Endodermal cell (in vitro differentiated cells): ENCODE data around the gene AP2A1. TPM values are rescaled to one million over a fixed set of nuclear protein-coding genes. Genes with fewer than 3 reads are reported as not detected.

Experiments
- DNase-seq: peaks from one replicate; pipeline ENCODE4 v3.0.0-alpha.2; 2017
- H3K27ac ChIP-seq: 2 replicates; pipeline ENCODE4 v1.5.1; 2013; ENCODE audit warnings: mild to moderate bottlenecking, low read depth, low read length, moderate library complexity
- H3K27me3 ChIP-seq: 2 replicates; pipeline ENCODE4 v1.6.1; 2013; ENCODE audit warnings: mild to moderate bottlenecking, low read length, moderate library complexity; ENCODE audit not compliant: insufficient read depth, control insufficient read depth, poor library complexity, severe bottlenecking
- H3K36me3 ChIP-seq: 2 replicates; pipeline ENCODE4 v1.7.0; 2013; ENCODE audit warnings: mild to moderate bottlenecking, low read length, moderate library complexity; ENCODE audit not compliant: control insufficient read depth, insufficient read depth
- H3K4me1 ChIP-seq: one replicate; pipeline ENCODE4 v1.7.0; 2013; ENCODE audit warnings: low read length; ENCODE audit not compliant: control insufficient read depth, insufficient read depth
- H3K4me3 ChIP-seq: 2 replicates; pipeline ENCODE4 v1.5.1; 2013; ENCODE audit warnings: mild to moderate bottlenecking, low read length, moderate library complexity
- H3K9ac ChIP-seq: 2 replicates; pipeline ENCODE4 v1.6.1; 2013; ENCODE audit warnings: mild to moderate bottlenecking, low read length, moderate library complexity; ENCODE audit not compliant: poor library complexity, severe bottlenecking; ENCODE audit errors: extremely low read depth
- H3K9me3 ChIP-seq: 2 replicates; pipeline ENCODE4 v1.6.1; 2013; ENCODE audit warnings: mild to moderate bottlenecking, low read length, moderate library complexity; ENCODE audit not compliant: control insufficient read depth
- H3K27ac Mint-ChIP-seq: 2 replicates; pipeline ENCODE4 v1.8.0; 2020; ENCODE audit warnings: mixed read lengths
- H3K27me3 Mint-ChIP-seq: 2 replicates; pipeline ENCODE4 v1.8.0; 2021; ENCODE audit warnings: mild to moderate bottlenecking, mixed read lengths; ENCODE audit not compliant: insufficient read depth
- H3K36me3 Mint-ChIP-seq: 2 replicates; pipeline ENCODE4 v1.8.0; 2020; ENCODE audit warnings: low read depth, mixed read lengths
- H3K4me1 Mint-ChIP-seq: 2 replicates; pipeline ENCODE4 v1.8.0; 2020; ENCODE audit warnings: mixed read lengths
- H3K4me3 Mint-ChIP-seq: 2 replicates; pipeline ENCODE4 v1.8.0; 2020; ENCODE audit warnings: mild to moderate bottlenecking, moderate library complexity, mixed read lengths
- H3K9me3 Mint-ChIP-seq: 2 replicates; pipeline ENCODE4 v1.8.0; 2020; ENCODE audit warnings: mild to moderate bottlenecking, mixed read lengths
- WGBS, 2 experiments: methylation state at CpG; one replicate each; pipeline versions ENCODE4 v1.1.5 to v1.1.7; 2013; ENCODE audit warnings: missing lambda C conversion rate in 2 of 2, mixed read lengths in 1 of 2; ENCODE audit not compliant: insufficient coverage in 1 of 2, insufficient read length in 1 of 2; 5-methylcytosine and 5-hydroxymethylcytosine counted together
- total RNA-seq, 2 donors: library from RNA; stranded (reverse); fragmentation: NEBNext Ultra II Directional in 1 of 2; extraction: Animal tissue kit (Norgen Biotek cat#: 25700) in 1 of 2; gene quantifications; 2 replicates in 1 of 2; 3 replicates in 1 of 2; pipeline ENCODE4 v1.2.1, GENCODE V29; 2021
- TF ChIP-seq, protein P1 (sequence below): fragments of 200-600 bp; sonication (generic); conservative IDR thresholded peaks from 2 replicates; pipeline ENCODE4 v1.5.0; 2021; ENCODE audit warnings: antibody characterized with exemption, mild to moderate bottlenecking

Gene AP2A1
- total RNA-seq, 2 donors from 2014 or later, result 100 to 110 TPM

DNA sequence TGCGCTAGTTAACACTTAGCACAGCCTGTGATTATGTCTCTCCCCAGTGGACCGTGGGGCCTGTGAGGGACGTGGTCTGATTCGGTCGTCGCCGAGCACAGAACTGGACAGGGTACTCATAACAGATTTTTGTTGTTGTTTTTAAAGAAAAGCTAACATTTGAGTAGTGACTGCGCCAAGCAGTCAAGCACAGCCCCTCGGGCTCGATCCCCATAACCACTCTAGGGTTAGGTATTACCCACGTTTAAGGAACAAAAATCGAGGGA is 83.4 kb downstream of the AP2A1 start:
- Histone ChIP-seq H3K4me3 (peak overlapping the region; percentile 91), H3K9me3 (peaks cover 7% of the 10 kb centered on the region), H3K27me3 (no peaks in the 10 kb centered on the region), H3K27ac (no peak overlapping the region), H3K4me1 (peaks cover 5% of the 10 kb centered on the region), H3K36me3 (peaks cover 21% of the 10 kb centered on the region), H3K9ac (peak overlapping the region; percentile 98)
- peaks cover 30% of the 10 kb centered on the region for H3K36me3 Mint-ChIP-seq
- WGBS, 2 experiments, result 72 to 88% methylated on average over 9 to 12 of the region's 12 CpGs
- H3K4me3 Mint-ChIP-seq, result peak overlapping the region; percentile 86
- peaks cover 7% of the 10 kb centered on the region for H3K9me3 Mint-ChIP-seq
- TF ChIP-seq, protein P1, sequence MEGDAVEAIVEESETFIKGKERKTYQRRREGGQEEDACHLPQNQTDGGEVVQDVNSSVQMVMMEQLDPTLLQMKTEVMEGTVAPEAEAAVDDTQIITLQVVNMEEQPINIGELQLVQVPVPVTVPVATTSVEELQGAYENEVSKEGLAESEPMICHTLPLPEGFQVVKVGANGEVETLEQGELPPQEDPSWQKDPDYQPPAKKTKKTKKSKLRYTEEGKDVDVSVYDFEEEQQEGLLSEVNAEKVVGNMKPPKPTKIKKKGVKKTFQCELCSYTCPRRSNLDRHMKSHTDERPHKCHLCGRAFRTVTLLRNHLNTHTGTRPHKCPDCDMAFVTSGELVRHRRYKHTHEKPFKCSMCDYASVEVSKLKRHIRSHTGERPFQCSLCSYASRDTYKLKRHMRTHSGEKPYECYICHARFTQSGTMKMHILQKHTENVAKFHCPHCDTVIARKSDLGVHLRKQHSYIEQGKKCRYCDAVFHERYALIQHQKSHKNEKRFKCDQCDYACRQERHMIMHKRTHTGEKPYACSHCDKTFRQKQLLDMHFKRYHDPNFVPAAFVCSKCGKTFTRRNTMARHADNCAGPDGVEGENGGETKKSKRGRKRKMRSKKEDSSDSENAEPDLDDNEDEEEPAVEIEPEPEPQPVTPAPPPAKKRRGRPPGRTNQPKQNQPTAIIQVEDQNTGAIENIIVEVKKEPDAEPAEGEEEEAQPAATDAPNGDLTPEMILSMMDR, result no peak
- DNase-seq, result no peak
- H3K27ac Mint-ChIP-seq, result peak overlapping the region; percentile 60
- no peaks in the 10 kb centered on the region for H3K27me3 Mint-ChIP-seq
- peaks cover 21% of the 10 kb centered on the region for H3K4me1 Mint-ChIP-seq

DNA sequence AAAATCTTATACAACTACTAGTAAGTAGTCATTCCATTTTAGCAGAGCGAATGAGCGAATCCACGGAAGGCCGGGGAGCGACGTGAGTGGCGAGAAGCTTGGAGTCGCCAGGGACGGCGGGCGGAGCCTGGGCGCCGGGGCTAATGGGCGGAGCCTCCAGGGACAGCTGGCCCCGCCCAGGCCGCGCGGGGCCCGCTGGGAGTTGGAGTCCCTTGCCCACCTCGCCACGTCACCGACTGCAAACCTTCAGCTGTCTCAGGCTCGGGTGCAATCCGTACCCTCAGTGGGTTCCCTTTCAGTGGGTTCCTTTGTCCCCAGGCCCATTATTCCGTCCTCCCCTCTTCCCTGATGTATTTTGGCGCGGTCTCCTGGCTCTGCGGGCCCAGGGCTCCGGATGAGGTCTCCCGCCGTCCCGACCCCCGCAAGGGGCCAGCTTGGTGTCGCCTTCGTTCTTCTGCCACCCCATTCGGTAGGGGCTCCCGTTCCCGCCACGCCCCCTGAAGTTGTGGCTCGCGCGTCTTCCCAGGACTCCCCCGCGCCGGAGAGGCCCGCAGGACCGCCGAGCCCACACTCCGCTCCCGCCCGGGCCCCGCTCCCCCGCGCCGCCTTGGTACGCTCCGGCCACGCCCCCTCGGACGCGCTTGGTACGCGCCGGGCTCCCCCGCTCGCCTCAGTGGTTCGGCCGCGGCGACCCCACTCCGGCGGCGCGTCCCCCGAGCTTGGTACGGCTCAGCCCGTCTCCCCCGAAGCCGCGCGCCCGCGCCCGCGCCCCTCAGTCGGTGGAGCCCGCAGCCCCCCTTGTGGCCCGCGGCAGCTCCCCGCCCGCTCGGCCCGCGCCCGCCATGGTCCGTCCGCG is 83.9 kb downstream of the AP2A1 start, which contains the start of gene PTOV1:
TSS of gene PTOV1 (plus strand) at position 673 of the 856 bp plus-strand sequence.
- peak within 1 kb of the TSS; percentile 99 for H3K27ac ChIP-seq
- DNase-seq, result peak; percentile 95
- 2 to 8% methylated on average over 41 to 98 of the region's 98 CpGs for WGBS, 2 experiments

DNA sequence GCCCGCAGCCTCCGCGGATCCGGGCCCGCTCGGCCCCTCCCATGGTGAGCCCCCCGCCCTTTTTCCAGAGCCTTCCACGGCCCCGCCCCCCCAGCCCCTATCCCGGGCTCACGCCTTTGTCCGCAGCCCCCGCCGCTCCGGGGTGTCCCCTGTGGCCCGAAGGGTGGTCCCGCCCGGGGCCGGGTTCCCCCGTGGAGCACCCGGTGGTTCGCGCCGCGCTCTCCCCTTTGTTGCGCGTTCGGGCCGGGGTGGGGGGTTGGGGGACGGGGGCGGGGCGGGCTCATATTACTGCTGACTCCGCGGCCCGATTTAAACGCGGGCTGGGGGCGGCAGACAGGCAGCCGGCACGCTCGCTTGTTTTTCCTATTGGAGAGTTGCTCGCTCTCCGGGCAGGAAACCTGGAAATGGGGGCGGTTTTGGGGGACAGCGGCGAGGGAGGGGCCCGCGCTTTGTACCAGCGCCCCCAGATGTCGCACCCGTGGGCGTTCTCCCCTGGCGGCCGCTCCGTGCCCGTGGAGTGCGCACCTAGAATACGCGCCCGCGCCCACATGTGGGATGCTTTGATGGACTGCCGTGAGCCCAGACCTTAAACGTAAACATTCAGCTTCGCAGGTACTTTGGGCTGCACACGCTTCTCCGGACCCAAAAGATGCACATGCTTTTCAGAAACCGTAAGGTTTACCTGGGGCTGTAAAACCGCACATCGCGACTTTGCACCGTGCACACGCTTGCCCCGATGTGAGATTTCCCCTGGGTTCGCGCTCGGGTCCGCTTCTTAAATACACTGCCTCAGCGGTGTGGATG is 84.9 kb downstream of the AP2A1 start:
- Histone ChIP-seq H3K4me3 (peak overlapping the region; percentile 82), H3K4me1 (peaks cover 5% of the 10 kb centered on the region), H3K27me3 (no peaks in the 10 kb centered on the region), H3K27ac (peak overlapping the region; percentile 99), H3K36me3 (peaks cover 36% of the 10 kb centered on the region), H3K9ac (peak overlapping the region; percentile 36), H3K9me3 (peaks cover 7% of the 10 kb centered on the region)
- H3K36me3 Mint-ChIP-seq, result peaks cover 38% of the 10 kb centered on the region
- peak; percentile 90 for DNase-seq
- H3K4me1 Mint-ChIP-seq, result peaks cover 21% of the 10 kb centered on the region
- H3K4me3 Mint-ChIP-seq, result peak overlapping the region; percentile 86
- peak overlapping the region; percentile 56 for H3K27ac Mint-ChIP-seq
- TF ChIP-seq, protein P1, result no peak
- H3K27me3 Mint-ChIP-seq, result no peaks in the 10 kb centered on the region
- 2 to 4% methylated on average over 38 to 75 of the region's 78 CpGs for WGBS, 2 experiments
- H3K9me3 Mint-ChIP-seq, result peaks cover 7% of the 10 kb centered on the region

More for the DNA sequence above, 83.9 kb downstream of the AP2A1 start, which contains the start of gene PTOV1:
- Histone ChIP-seq H3K4me3 (peak within 1 kb of the TSS; percentile 91), H3K36me3 (peaks cover 26% of the 10 kb centered on the region), H3K9me3 (peaks cover 7% of the 10 kb centered on the region), H3K27me3 (no peaks in the 10 kb centered on the region), H3K9ac (peak within 1 kb of the TSS; percentile 98), H3K4me1 (peaks cover 5% of the 10 kb centered on the region)
- H3K36me3 Mint-ChIP-seq, result peaks cover 35% of the 10 kb centered on the region
- H3K4me1 Mint-ChIP-seq, result peaks cover 21% of the 10 kb centered on the region
- peak within 1 kb of the TSS; percentile 98 for H3K27ac Mint-ChIP-seq
- H3K27me3 Mint-ChIP-seq, result no peaks in the 10 kb centered on the region
- peak within 1 kb of the TSS; percentile 86 for H3K4me3 Mint-ChIP-seq
- peaks cover 7% of the 10 kb centered on the region for H3K9me3 Mint-ChIP-seq
- TF ChIP-seq, protein P1, result no peak
